HG02973 (cell line): ENCODE data around the gene NUDCD3.

Experiments
- ATAC-seq: cut with Tn5 transposase; IDR thresholded peaks from one replicate; pipeline ENCODE4 v1.9.1; 2021; ENCODE audit warnings: moderate library complexity; ENCODE audit not compliant: unreplicated experiment

Gene NUDCD3

DNA sequence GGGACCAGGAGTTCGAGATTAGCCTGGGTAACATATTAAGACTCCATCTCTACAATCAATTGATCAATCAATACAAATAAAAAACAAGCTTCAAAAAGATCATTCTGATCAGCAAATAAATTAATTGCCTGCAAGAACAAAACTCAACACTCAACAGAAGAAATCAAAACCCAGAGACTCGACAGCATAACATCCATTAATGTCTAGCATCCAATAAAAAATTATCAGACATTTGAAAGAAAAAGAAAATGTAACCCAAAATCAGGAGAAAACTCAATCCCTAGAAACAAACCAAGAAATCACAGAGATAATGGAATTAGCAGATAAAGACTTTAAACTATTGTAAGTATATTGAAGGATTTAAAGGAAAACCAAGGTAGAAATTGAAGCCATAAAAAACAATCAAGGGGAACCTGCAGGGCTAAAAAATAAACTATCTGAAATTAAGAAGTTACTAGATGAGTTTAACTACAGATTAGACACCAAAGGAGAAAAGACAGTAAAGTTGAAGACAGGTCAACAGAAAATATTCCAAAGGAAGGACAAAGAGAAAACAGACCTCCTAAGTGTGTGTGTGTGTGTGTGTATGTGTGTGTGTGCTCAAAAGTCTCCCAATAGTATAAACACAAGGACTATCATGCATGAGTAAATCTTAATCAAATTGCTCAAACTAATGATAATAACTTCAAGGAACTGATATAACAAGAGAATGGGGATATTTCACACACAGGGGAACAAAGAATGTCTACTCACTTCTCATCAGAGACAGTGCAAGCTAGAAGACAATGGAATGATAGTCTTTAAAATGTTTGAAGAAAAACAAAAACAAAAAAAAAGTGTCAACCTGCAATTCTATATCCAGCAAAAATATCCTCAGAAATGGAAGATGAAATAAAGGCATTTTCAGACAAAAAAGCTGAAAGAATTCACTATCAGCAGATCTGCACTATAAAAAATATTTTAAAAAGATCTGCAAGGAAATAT lies 7.7 kb downstream of the NUDCD3 start:
- ATAC-seq, result no peak

GRCh38 chr7:44477938-44478337 lies 12.5 kb downstream of the NUDCD3 start:
- ATAC-seq, result no peak

DNA sequence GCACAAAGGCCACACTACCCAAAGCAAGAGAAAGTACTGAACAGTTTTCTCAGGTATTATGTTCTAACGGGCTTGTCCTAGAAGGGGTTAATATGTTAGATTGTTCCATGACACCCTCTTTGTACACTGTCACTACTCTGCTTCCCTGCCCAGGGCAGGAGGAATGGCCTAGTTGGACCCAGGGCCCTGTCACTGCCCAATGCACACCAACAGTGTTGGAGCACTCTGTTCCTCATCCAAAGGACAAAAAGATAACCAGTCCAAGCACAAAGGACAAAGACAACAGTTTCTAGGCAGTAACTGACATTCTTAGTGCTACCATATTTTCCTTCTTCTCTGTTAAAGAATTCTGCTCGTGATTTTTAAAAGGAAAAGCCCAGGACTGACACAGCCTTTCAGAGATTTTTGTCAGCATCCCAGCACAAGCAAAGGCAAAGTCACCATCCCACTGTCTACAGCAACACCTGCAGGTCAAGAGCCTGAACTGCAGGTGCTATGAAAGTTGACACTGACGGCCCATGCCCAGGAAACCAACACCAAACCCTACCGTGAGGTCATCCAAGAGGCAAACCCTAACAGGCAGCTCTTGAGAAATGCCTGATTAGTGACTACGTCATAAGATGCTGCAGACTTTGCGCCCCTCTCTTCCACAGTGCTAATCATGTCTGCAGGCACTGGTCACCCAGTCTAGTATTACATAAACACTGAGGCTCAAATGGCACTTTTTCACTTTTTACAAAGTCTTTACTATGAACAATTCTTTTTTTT lies 13.2 kb downstream of the NUDCD3 start:
- ATAC-seq, result peak; percentile 91

- ATAC-seq, result no peak
These were observed 14.1 kb downstream of the NUDCD3 start for GRCh38 chr7:44476313-44476712.

DNA sequence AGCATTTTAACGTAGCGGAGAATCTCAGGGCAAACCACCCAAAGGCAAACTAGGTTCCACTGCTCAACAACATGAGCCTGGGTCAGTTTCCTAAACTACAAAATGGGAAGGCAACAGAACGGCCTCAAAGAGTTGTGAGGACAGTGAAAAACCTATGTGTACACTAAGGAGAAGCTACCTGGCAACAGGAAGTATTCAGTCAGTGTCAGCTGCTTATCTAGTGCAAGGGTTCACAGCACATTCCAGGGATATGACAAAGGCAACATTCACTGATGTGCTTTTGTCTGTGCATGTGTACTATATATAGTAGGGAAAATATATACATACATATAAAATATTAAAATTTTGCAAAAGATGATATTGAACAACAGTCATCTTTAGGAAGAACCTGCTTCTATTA lies 17.2 kb downstream of the NUDCD3 start:
- no peak for ATAC-seq

- no peak for ATAC-seq
These were observed 17.6 kb downstream of the NUDCD3 start for GRCh38 chr7:44472843-44473242.

DNA sequence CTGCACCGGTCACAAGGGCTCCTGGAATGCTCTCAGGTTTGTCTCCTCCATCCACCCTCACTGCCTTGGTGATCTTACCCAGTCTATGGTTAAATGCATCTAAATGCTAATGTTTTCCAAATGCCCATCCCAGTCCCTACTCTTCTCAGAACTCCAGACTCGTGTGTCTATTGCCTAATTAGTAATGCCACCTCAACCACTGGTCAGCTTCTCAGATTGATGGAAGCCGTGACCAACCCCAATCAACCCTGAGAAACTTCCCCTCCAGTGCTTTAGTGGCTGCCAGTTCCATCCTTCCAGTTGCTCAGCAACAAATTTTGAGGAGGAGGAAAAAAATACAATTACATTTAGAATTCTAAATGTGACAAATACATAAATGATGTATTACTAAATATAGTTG lies 18.6 kb downstream of the NUDCD3 start:
- ATAC-seq, result no peak

- no peak for ATAC-seq
These were observed 19.0 kb downstream of the NUDCD3 start for GRCh38 chr7:44471436-44471835.

DNA sequence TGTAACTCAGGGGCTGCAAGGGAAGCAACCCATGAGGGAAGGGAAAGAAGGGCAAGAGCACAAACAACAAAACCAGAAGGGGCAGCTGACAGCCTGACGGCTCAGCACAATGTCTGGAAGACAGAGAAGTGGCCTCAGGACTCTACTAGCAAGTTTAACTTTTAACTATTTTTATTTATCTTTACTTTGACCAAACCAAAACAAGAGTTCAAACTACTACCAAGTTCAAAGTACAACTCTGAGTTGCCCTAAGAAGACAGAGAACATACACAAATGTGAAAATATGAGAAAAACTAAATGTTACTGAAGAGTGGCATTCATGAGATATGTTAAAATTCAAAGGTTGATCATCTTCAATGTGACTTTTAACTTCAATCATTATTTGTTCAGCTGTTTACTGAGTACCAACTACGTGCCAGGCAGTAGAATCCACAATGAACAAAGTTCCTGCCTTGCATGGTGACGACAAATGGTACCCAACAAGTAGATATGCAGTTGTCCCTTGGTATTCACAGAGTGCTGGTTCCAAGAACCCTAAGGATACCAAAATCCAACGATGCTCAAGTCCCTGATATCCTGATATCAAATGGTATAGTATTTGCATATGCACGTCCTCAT lies 19.7 kb downstream of the NUDCD3 start:
- ATAC-seq, result no peak

- no peak for ATAC-seq
These were observed 20.4 kb downstream of the NUDCD3 start for GRCh38 chr7:44470135-44470479.

DNA sequence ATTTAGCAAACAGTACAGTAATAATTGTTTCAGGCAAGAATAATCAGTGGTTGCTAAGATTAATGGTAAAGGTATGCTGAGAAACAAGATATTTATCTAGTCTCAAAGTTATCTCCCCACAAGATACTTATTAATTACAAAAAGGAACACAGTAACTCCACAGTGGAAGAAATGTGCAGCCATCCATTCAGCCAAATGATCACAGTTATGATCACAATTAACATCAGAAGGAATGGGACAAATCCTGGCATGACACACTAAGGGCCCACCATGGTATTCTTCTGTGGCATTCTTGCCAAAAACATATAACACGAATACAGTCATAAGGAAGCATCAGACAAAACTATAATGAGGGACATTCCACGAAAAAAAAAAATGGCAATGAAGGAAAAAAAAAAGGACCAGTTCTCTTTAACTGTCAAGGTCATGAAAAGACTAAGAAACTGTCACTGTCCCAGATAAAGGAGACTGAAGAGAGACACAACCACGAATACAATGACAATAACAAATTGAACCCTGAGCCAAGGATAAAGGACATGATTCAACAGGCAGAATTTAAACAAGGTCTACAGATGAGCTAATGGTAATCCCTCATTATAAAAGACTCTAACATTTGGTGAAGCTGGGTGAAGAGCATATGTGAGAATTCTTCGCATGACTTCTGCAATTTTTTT lies 20.9 kb downstream of the NUDCD3 start:
- ATAC-seq, result no peak

DNA sequence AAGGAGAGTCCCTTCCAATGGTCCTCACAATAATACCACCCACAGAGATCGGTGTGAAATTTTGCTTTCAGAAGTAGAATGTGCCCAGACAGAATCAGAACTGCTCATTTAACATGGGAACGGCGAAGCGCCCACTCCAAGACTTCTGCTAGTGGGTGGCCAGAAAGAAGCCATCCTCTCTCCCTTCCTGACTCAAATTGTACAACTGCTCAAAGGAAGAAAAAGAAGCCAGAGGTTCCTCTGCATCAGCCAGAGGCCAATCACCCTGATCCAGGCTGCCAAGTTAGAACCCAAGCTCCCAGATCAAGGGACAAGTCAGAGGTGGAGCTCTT lies 23.3 kb downstream of the NUDCD3 start:
- ATAC-seq, result no peak

GRCh38 chr7:44466300-44467216 lies 23.9 kb downstream of the NUDCD3 start:
- ATAC-seq, result no peak

DNA sequence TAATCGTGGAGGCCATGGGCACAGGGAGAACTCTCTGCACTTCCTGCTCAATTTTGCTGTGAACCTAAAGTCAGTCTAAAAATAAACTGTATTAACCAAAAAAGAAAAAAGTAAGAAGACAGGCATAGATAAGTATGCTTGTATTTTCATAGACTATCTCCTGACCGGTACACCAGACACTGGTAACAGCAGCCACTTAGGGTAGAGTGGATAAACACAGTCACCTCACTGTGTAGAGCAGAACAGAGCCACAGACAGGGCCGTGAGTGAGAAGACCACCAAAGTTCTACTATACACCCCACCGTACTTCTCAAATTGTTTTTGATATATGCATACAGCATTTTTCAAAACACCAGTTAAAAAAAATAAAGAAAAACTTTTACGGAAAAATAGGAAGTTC lies 25.0 kb downstream of the NUDCD3 start:
- ATAC-seq, result no peak

DNA sequence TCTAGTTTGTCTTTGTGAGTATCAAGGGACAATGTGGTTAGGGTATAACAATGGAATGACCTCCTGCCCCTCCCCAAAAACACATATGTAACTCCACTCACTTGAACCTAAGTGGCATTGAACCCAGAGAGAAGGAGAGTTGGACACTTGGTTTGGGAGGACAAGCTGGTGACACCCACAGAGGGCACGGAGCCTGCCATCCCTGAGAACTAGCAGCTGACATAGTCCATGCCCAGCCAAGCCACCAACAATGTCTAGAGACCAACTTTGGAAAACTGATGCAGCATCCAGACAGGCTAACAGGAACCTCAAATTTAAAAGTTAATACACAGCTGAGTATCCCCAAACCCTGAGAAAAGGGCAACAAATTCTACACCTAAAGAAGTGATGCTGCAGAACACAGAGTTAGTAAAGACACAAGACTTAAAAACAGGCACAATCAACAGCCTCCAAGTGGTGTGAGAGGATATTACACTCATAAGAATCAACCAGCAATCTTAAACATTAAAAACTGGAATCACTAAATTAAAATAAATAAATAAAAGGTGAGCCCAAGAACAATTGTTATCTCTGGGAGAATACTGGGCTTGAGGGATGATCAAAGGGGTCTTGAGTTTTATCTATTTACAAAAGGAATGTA lies 27.2 kb downstream of the NUDCD3 start:
- no peak for ATAC-seq

DNA sequence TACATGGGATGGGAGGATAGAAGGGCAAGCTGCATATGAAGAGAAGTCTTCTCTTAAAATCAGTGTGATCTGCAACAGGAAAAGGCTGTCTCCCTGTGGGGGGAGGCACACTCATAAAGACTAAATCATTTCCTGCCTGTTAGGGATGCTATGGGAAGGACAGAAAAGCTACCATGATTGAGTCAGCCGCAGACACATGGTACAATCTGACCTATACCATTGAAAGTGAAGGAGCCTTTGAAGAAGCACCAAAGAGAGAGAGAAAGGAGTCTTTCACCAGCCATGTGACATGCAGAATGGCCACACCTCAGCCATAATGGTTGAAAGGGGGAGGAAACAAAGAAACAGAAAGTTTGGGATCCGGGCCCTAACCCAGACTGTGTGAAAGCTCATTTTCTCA lies 29.1 kb downstream of the NUDCD3 start:
- ATAC-seq, result no peak

DNA sequence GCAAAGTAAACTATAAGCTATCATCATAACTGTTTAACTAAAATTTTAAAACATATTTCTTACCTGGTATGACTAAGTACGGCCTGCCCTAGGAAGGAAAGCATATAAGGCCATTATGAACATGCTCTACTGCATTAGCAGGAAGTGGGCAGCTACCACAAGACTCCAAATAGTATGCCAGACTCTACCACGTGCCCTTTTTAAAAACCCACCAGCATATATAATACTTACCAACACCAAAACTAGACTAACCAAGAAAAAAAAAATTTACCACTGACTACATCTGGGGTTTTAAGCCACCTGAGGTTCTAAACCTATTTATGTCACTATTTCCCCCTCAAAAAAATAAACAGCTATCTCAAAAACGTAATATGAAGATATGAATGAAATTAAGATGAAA lies 30.1 kb downstream of the NUDCD3 start:
- peak; percentile 94 for ATAC-seq

- no peak for ATAC-seq
These were observed 35.3 kb downstream of the NUDCD3 start for GRCh38 chr7:44455155-44455554.

GRCh38 chr7:44454348-44454747 lies 36.1 kb downstream of the NUDCD3 start:
- ATAC-seq, result no peak

DNA sequence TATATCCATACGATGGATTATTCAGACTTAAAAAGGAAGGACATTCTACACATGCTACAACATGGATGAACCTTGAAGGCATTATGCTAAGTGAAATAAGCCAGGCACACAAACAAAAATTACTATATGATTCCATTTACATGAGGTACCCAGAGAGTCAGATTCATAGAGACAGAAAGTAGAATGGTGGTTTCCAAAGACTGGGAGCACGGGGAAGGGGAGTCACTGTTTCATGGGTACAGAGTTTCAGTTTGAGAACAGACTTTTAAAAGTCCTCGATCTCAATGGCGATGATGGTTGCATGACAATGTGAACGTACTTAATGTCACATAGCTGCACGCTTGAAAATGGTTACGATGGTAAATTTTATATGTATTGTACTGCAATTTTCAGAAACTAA lies 39.3 kb downstream of the NUDCD3 start:
- no peak for ATAC-seq
